KBM-7 (cell line): ENCODE data around the gene PGGT1B.

Source experiments
- DNase-seq: peaks from one replicate; pipeline ENCODE4 v3.0.0-alpha.2; 2015
- in situ Hi-C: fragments of 300-500 bp; cut with MboI; formaldehyde crosslinking; loops from 2 replicates; pipeline ENCODE4 v1.14.3; 2020; ENCODE audit warnings: low sequenced_read_pairs, low pct_unique_long_range_greater_than_20kb, mixed read lengths

PGGT1B gene

GRCh38 chr5:115192098-115192497 lies 70.6 kb downstream of the PGGT1B start:
- no peak for DNase-seq
- in situ Hi-C loops = no loop called here

GRCh38 chr5:115191474-115192031 lies 71.1 kb downstream of the PGGT1B start:
- no peak for DNase-seq
- in situ Hi-C loops = no loop called here

DNA sequence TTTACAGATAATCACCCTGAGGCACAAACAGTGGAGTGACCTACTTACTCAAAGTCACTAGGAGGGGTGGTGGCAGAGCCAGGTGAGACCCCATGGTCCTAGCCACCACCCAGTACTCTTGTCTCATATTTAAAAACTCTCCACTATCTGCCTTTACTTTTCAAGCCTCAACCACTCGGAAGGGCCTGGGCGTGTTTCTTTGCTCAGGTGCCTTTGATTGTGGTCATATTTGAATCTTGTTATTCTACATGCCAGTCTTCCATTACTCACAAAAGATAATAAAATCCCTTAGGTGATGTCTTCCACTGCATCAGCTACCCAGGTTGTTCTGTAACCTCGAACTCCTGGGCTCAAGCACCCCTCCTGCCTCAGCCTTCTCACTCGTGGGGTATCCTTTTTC lies 72.3 kb downstream of the PGGT1B start:
- DNase-seq = no peak
- in situ Hi-C loops = no loop called here

GRCh38 chr5:115189866-115190265 lies 72.8 kb downstream of the PGGT1B start:
- in situ Hi-C loops = no loop called here
- DNase-seq = no peak

GRCh38 chr5:115186794-115187193 lies 75.9 kb downstream of the PGGT1B start:
- in situ Hi-C loops = no loop called here
- DNase-seq = no peak

DNA sequence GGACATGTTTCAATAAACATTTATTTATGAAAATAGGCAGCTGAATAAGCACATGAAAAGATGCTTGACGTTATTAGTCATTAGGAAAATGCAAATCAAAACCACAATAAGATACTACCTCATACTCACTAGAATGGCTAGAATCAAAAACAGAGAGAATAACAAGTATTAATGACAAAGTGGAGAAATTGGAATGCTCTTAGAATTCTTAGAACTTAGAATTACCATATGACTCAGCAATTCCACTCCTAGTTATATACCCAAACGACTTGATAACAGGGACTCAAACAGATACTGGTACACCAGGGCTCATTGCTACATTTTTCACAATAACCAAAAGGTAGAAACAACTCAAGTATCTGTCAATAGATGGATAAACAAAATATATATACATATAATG lies 77.9 kb downstream of the PGGT1B start:
- no peak for DNase-seq

GRCh38 chr5:115181757-115182156 lies 80.9 kb downstream of the PGGT1B start:
- in situ Hi-C loops = no loop called here
- peak; percentile 52 for DNase-seq

More for the DNA sequence above, 77.9 kb downstream of the PGGT1B start:
- in situ Hi-C loops = no loop called here

DNA sequence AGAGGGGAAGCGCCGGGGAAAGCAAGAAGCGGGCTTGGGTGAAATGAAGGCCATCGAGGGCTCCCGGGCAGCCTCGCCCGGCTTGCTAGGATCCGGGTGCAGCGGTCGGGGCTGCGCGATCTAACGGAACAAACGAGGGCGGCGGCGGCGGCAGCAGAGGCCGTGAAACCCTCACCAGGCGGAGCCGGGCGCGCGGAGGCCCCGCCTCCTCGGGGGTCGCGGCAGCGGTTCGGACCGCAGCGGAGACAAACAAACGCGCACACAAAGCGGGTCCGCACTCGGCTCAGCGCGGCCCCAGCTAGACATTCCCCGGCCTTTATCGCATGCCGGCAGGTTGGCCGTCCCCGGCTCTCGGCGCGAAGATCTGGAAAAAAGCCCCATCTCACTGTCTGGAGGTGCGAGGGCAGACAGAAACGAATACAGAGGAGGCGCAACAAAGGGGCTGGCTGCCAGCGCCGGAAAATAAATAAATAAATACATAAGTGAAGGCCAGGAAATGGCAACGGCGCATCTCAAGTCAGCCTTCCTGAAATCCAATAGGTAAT lies 82.4 kb downstream of the PGGT1B start:
- in situ Hi-C loops = no loop called here
- peak; percentile 58 for DNase-seq

GRCh38 chr5:115179394-115180164 lies 83.1 kb downstream of the PGGT1B start:
- no peak for DNase-seq
- in situ Hi-C loops = no loop called here

- DNase-seq = no peak
- in situ Hi-C loops = no loop called here
Observed at GRCh38 chr5:115179030-115179393, 83.7 kb downstream of the PGGT1B start.

DNA sequence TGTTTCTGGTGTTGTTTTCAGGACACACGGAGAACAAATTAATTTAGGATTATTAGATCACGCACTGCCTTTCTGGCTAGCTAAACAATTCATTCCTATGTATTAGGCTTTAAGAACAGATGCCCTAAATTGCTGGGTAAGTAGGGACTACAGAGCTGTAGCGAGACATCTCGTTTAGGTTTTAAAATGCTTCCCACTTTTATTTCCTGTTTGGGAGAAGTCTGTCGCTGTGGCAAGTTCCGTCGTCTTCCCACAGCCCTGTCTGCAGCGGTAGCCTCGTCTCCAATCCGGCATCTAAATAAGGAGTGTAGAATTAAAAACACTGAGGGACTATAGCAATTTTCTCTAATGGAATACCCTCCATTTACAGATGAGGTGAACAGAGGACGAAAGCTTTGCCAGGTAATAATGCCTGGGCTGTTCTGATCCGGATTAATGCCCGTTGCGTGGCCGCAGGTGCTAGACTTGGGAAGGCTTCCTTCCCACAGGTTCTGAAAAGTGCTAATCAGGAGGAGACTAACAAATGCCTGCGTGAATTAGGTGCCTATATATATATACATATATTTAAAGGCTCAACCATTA lies 91.7 kb downstream of the PGGT1B start:
- no peak for DNase-seq

GRCh38 chr5:115170134-115170928 lies 92.3 kb downstream of the PGGT1B start:
- DNase-seq = peak; percentile 66

More for the DNA sequence above, 91.7 kb downstream of the PGGT1B start:
- in situ Hi-C loops = no loop called here

GRCh38 chr5:115169487-115170133 lies 93.1 kb downstream of the PGGT1B start, which contains the start of gene TRIM36:
Gene TRIM36, minus strand, starts transcription at chr5:115169908. Its CDS starts 274 bp downstream, at chr5:115169634.
- in situ Hi-C loops = no loop called here
- DNase-seq = peak; percentile 97

More at GRCh38 chr5:115170134-115170928, 92.3 kb downstream of the PGGT1B start:
- in situ Hi-C loops = no loop called here

- in situ Hi-C loops = no loop called here
- peak; percentile 50 for DNase-seq
Observed at GRCh38 chr5:115168829-115169486, 93.7 kb downstream of the PGGT1B start.

DNA sequence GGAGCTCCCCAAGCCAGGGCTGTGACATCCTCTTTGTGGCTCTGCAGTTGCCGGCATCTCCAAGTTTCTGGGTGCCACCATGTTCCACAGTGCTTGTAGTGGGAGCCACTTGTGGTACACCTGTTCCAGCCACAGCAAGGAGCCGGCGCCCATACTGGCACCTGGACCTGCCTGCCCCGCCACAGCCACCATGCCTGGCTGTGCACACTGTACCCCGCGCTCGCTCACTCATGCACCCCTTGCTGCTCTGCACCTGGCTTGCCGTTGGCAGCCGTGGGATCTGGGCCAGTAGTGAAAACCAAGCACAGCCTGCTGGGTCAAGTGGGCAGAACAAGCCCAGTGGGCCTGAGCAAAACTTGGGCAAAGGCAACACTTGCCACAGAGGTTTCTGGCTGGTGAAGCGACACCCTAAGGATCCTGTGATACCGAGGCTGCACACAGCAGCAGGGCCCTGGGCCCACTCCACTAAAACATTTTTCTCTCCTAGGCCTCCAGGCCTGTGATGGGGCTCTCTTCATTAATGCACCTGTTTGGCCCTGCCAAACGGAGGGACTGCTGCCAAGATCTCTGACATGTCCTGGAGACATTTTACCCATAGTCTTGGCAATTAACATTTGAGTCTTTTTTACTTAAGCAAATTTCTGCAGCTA lies 95.8 kb downstream of the PGGT1B start:
- in situ Hi-C loops = no loop called here
- DNase-seq = no peak

DNA sequence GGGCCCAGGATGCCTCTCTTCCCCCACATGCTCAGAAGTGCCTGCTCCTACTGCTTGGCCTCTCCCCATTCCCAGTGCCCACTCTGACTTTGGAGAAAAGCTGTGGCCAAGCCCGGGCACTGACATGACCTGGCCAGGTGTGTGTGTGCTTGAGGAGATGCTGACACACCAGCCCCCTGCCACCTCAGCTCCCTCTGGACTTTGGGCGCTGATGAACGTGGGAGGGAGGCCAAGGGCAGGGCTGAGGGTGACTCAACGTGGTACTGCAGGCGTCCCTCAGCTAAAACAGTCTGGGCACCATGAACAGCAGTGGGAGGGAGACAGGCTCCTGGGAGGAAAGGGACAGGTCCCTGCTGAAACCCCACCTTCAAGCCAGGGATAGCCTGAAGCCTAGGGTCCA lies 96.9 kb downstream of the PGGT1B start:
- no peak for DNase-seq
- in situ Hi-C loops = no loop called here

DNA sequence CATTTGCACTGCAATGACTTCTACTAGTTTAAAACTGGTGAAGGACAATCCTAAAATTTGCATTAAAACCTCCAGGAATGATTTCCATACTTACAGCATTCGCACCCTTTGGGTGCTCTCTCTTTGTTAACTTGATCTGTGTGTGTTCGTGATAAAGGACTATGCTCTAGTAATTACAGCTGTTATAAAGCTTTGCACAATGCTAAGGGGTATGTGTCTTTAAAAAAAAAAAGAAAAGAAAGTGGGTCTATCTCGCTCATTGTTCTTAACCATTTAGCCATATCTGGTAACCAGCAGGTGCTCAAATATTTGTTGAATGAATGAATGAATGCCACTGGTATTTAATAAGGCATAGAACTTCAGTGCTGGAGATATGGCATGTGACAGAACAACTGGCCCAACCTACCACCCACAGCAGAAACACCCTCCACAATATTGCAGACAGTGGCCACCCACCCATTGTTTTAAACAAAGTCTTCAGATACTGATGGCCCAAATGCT lies 101.7 kb downstream of the PGGT1B start:
- in situ Hi-C loops = no loop called here
- DNase-seq = no peak
